Activated naive CD8-positive, alpha-beta T cell treated with anti-CD3 and anti-CD28 coated beads, Interleukin-2, amount 10 ng/mL, durations not matched to agents 7 days and 5 days (primary cell): ENCODE results near the gene TNFSF4. TPM values are rescaled to one million over a fixed set of nuclear protein-coding genes. Genes with fewer than 3 reads are reported as not detected.
A peak's percentile ranks its signal among the peaks of the same experiment; 100 is the strongest.

ENCODE experiments used
- ATAC-seq: fragments of 150-1000 bp; cut with Tn5 transposase; one replicate; pipeline ENCODE4 v1.10.0; 2021; ENCODE audit warnings: low read depth, moderate library complexity
- POLR2A ChIA-PET: fragments of 350-600 bp; sonication (Branson Sonifier 250); formaldehyde crosslinking; loops from one replicate; lab custom pipeline; 2021; ENCODE audit warnings: antibody characterized with exemption; lab: Charles Lee
- DNase-seq: peaks from one replicate; pipeline ENCODE4 v3.0.0; 2021
- H3K27ac Mint-ChIP-seq: one replicate; pipeline ENCODE4 v1.8.0; 2022; ENCODE audit warnings: mild to moderate bottlenecking, mixed read lengths
- H3K27me3 Mint-ChIP-seq: one replicate; pipeline ENCODE4 v1.8.0; 2022; ENCODE audit warnings: mild to moderate bottlenecking, moderate library complexity, mixed read lengths
- H3K36me3 Mint-ChIP-seq: one replicate; pipeline ENCODE4 v1.8.0; 2021; ENCODE audit warnings: mild to moderate bottlenecking, mixed read lengths
- H3K4me1 Mint-ChIP-seq: one replicate; pipeline ENCODE4 v1.8.0; 2021; ENCODE audit warnings: mixed read lengths
- H3K4me3 Mint-ChIP-seq: one replicate; pipeline ENCODE4 v1.8.0; 2022; ENCODE audit warnings: mild to moderate bottlenecking, moderate library complexity, mixed read lengths
- H3K9me3 Mint-ChIP-seq: one replicate; pipeline ENCODE4 v1.8.0; 2021; ENCODE audit warnings: mixed read lengths
- total RNA-seq, 2 experiments: library from RNA; stranded (reverse); gene quantifications; one replicate each; pipeline ENCODE4 v1.2.3, GENCODE V29; 2021

Gene TNFSF4
- total RNA-seq, 2 experiments from 2014 or later: 4.0 TPM

GRCh38 chr1:173202424-173203145 lies 4.5 kb downstream of the TNFSF4 start:
- no peaks in the 10 kb centered on the region for H3K9me3 Mint-ChIP-seq
- POLR2A ChIA-PET: interaction anchor here (2.1 kb wide), 1 partner anchor 377 kb away, joined by 9 read pairs; no protein-coding TSS in a partner anchor
- no peaks in the 10 kb centered on the region for H3K27me3 Mint-ChIP-seq
- H3K36me3 Mint-ChIP-seq: no peaks in the 10 kb centered on the region
- H3K27ac Mint-ChIP-seq: no peak overlapping the region
- peaks cover 44% of the 10 kb centered on the region for H3K4me1 Mint-ChIP-seq
- H3K4me3 Mint-ChIP-seq: peak overlapping the region; percentile 28
- DNase-seq (no peak), ATAC-seq (no peak)

GRCh38 chr1:173201969-173202368 lies 5.2 kb downstream of the TNFSF4 start:
- H3K9me3 Mint-ChIP-seq: no peaks in the 10 kb centered on the region
- peak overlapping the region; percentile 4 for H3K4me3 Mint-ChIP-seq
- H3K27me3 Mint-ChIP-seq: no peaks in the 10 kb centered on the region
- peaks cover 2% of the 10 kb centered on the region for H3K36me3 Mint-ChIP-seq
- peaks cover 40% of the 10 kb centered on the region for H3K4me1 Mint-ChIP-seq
- POLR2A ChIA-PET: interaction anchor here (0.6 to 2.1 kb wide), 3 partner anchors 229 to 376 kb away, joined by 3 to 9 read pairs (median 3); no protein-coding TSS in a partner anchor
- DNase-seq: no peak
- no peak overlapping the region for H3K27ac Mint-ChIP-seq
- ATAC-seq: no peak

- H3K36me3 Mint-ChIP-seq: peaks cover 17% of the 10 kb centered on the region
- no peaks in the 10 kb centered on the region for H3K27me3 Mint-ChIP-seq
- H3K4me1 Mint-ChIP-seq: peaks cover 29% of the 10 kb centered on the region
- POLR2A ChIA-PET: interaction anchor here (0.7 to 0.9 kb wide), 2 partner anchors 9 to 368 kb away, joined by 4 read pairs; no protein-coding TSS in a partner anchor
- DNase-seq (peak; percentile 59), ATAC-seq (peak; percentile 93)
- peak overlapping the region; percentile 44 for H3K4me3 Mint-ChIP-seq
- H3K9me3 Mint-ChIP-seq: peaks cover 4% of the 10 kb centered on the region
- H3K27ac Mint-ChIP-seq: peak overlapping the region; percentile 72
Observed at GRCh38 chr1:173195596-173196088, 11.5 kb downstream of the TNFSF4 start.

GRCh38 chr1:173193639-173194038 lies 13.5 kb downstream of the TNFSF4 start:
- Mint-ChIP-seq H3K36me3 (peaks cover 17% of the 10 kb centered on the region), H3K4me1 (peaks cover 25% of the 10 kb centered on the region), H3K9me3 (peaks cover 7% of the 10 kb centered on the region), H3K4me3 (no peak overlapping the region), H3K27me3 (no peaks in the 10 kb centered on the region), H3K27ac (no peak overlapping the region)
- POLR2A ChIA-PET: interaction anchor here (0.6 kb wide), 1 partner anchor 245 kb away, joined by 3 read pairs; no protein-coding TSS in a partner anchor
- no peak for DNase-seq
- no peak for ATAC-seq

- Mint-ChIP-seq H3K27ac (no peak overlapping the region), H3K27me3 (no peaks in the 10 kb centered on the region), H3K36me3 (peaks cover 14% of the 10 kb centered on the region), H3K4me1 (peaks cover 14% of the 10 kb centered on the region), H3K4me3 (no peak overlapping the region), H3K9me3 (peaks cover 5% of the 10 kb centered on the region)
- no peak for DNase-seq
- no peak for ATAC-seq
- POLR2A ChIA-PET: interaction anchor here (0.5 kb wide), 1 partner anchor 521 kb away, joined by 3 read pairs; no protein-coding TSS in a partner anchor
Observed at GRCh38 chr1:173191011-173191705, 16.0 kb downstream of the TNFSF4 start.

GRCh38 chr1:173190101-173190936 lies 16.8 kb downstream of the TNFSF4 start:
- DNase-seq (no peak), ATAC-seq (no peak)
- H3K9me3 Mint-ChIP-seq: peaks cover 5% of the 10 kb centered on the region
- POLR2A ChIA-PET: no interaction called here
- H3K36me3 Mint-ChIP-seq: peaks cover 14% of the 10 kb centered on the region
- no peaks in the 10 kb centered on the region for H3K27me3 Mint-ChIP-seq
- H3K4me1 Mint-ChIP-seq: peaks cover 7% of the 10 kb centered on the region
- H3K27ac Mint-ChIP-seq: no peak overlapping the region
- no peak overlapping the region for H3K4me3 Mint-ChIP-seq

GRCh38 chr1:173187671-173188237 lies 19.4 kb downstream of the TNFSF4 start:
- DNase-seq: no peak
- H3K27ac Mint-ChIP-seq: no peak overlapping the region

GRCh38 chr1:173181791-173182190 lies 25.3 kb downstream of the TNFSF4 start:
- POLR2A ChIA-PET: no interaction called here
- H3K4me3 Mint-ChIP-seq: no peak overlapping the region
- H3K27ac Mint-ChIP-seq: no peak overlapping the region

More at GRCh38 chr1:173187671-173188237, 19.4 kb downstream of the TNFSF4 start:
- Mint-ChIP-seq H3K4me1 (peaks cover 2% of the 10 kb centered on the region), H3K4me3 (no peak overlapping the region), H3K9me3 (peaks cover 5% of the 10 kb centered on the region), H3K27me3 (no peaks in the 10 kb centered on the region), H3K36me3 (peaks cover 13% of the 10 kb centered on the region)
- POLR2A ChIA-PET: no interaction called here
- no peak for ATAC-seq

GRCh38 chr1:173176246-173176645 lies 30.9 kb downstream of the TNFSF4 start:
- Mint-ChIP-seq H3K9me3 (peaks cover 39% of the 10 kb centered on the region), H3K4me1 (no peaks in the 10 kb centered on the region), H3K36me3 (peaks cover 18% of the 10 kb centered on the region), H3K27me3 (no peaks in the 10 kb centered on the region), H3K27ac (no peak overlapping the region), H3K4me3 (no peak overlapping the region)
- no peak for ATAC-seq
- no peak for DNase-seq
- POLR2A ChIA-PET: no interaction called here

More at GRCh38 chr1:173181791-173182190, 25.3 kb downstream of the TNFSF4 start:
- ATAC-seq: no peak
- Mint-ChIP-seq H3K36me3 (peaks cover 8% of the 10 kb centered on the region), H3K27me3 (no peaks in the 10 kb centered on the region), H3K4me1 (no peaks in the 10 kb centered on the region), H3K9me3 (peaks cover 3% of the 10 kb centered on the region)
- no peak for DNase-seq

GRCh38 chr1:173175514-173176145 lies 31.5 kb downstream of the TNFSF4 start:
- no peaks in the 10 kb centered on the region for H3K4me1 Mint-ChIP-seq
- H3K27ac Mint-ChIP-seq: no peak overlapping the region
- peaks cover 2% of the 10 kb centered on the region for H3K27me3 Mint-ChIP-seq
- no peak for DNase-seq
- H3K36me3 Mint-ChIP-seq: peaks cover 21% of the 10 kb centered on the region
- ATAC-seq: no peak
- POLR2A ChIA-PET: no interaction called here
- H3K9me3 Mint-ChIP-seq: peaks cover 41% of the 10 kb centered on the region
- H3K4me3 Mint-ChIP-seq: no peak overlapping the region

- ATAC-seq: no peak
- peaks cover 18% of the 10 kb centered on the region for H3K36me3 Mint-ChIP-seq
- H3K27me3 Mint-ChIP-seq: peaks cover 2% of the 10 kb centered on the region
- POLR2A ChIA-PET: no interaction called here
- no peak overlapping the region for H3K4me3 Mint-ChIP-seq
- H3K4me1 Mint-ChIP-seq: no peaks in the 10 kb centered on the region
- no peak for DNase-seq
- peaks cover 41% of the 10 kb centered on the region for H3K9me3 Mint-ChIP-seq
- H3K27ac Mint-ChIP-seq: no peak overlapping the region
Observed at GRCh38 chr1:173173388-173173787, 33.7 kb downstream of the TNFSF4 start.

GRCh38 chr1:173171152-173171551 lies 36.0 kb downstream of the TNFSF4 start:
- DNase-seq (no peak), ATAC-seq (no peak)
- H3K4me1 Mint-ChIP-seq: no peaks in the 10 kb centered on the region
- H3K27ac Mint-ChIP-seq: no peak overlapping the region
- peaks cover 18% of the 10 kb centered on the region for H3K36me3 Mint-ChIP-seq
- POLR2A ChIA-PET: no interaction called here
- peaks cover 2% of the 10 kb centered on the region for H3K27me3 Mint-ChIP-seq
- peaks cover 38% of the 10 kb centered on the region for H3K9me3 Mint-ChIP-seq
- H3K4me3 Mint-ChIP-seq: no peak overlapping the region
